Measurements from ENCODE around the gene RAB40C.

Gene RAB40C

GRCh38 chr16:652454-653305, 62.8 kb downstream of the RAB40C start:
- no peak overlapping the region for H3K27ac ChIP-seq (ENCODE audit: low read length)
- no peaks in the 10 kb centered on the region for H3K27me3 ChIP-seq (ENCODE audit: control insufficient read depth, insufficient read depth, low read length)
- peaks cover 5% of the 10 kb centered on the region for H3K4me1 ChIP-seq (ENCODE audit: control insufficient read depth, low read depth, low read length)
- no peaks in the 10 kb centered on the region for H3K36me3 ChIP-seq (ENCODE audit: control insufficient read depth, low read depth, low read length)
- H3K9ac ChIP-seq (ENCODE audit: low read length): no peak overlapping the region
- no peaks in the 10 kb centered on the region for H3K9me3 ChIP-seq (ENCODE audit: control insufficient read depth, low read depth, low read length)
- H3K4me3 ChIP-seq (ENCODE audit: low read length): no peak overlapping the region

GRCh38 chr16:654034-654433, 64.2 kb downstream of the RAB40C start:
- no peak overlapping the region for H3K9ac ChIP-seq (ENCODE audit: low read length)
- no peaks in the 10 kb centered on the region for H3K9me3 ChIP-seq (ENCODE audit: control insufficient read depth, low read depth, low read length)
- no peaks in the 10 kb centered on the region for H3K27me3 ChIP-seq (ENCODE audit: control insufficient read depth, insufficient read depth, low read length)
- no peaks in the 10 kb centered on the region for H3K4me1 ChIP-seq (ENCODE audit: control insufficient read depth, low read depth, low read length)
- no peak overlapping the region for H3K27ac ChIP-seq (ENCODE audit: low read length)
- H3K36me3 ChIP-seq (ENCODE audit: control insufficient read depth, low read depth, low read length): no peaks in the 10 kb centered on the region
- no peak overlapping the region for H3K4me3 ChIP-seq (ENCODE audit: low read length)

GRCh38 chr16:657487-657886, 67.6 kb downstream of the RAB40C start:
- Histone ChIP-seq H3K9ac (ENCODE audit: low read length) (no peak overlapping the region), H3K36me3 (ENCODE audit: control insufficient read depth, low read depth, low read length) (no peaks in the 10 kb centered on the region)

GRCh38 chr16:658679-659571, 69.1 kb downstream of the RAB40C start:
- H3K27me3 ChIP-seq (ENCODE audit: control insufficient read depth, insufficient read depth, low read length): no peaks in the 10 kb centered on the region
- no peaks in the 10 kb centered on the region for H3K36me3 ChIP-seq (ENCODE audit: control insufficient read depth, low read depth, low read length)
- H3K9ac ChIP-seq (ENCODE audit: low read length): no peak overlapping the region
- H3K4me1 ChIP-seq (ENCODE audit: control insufficient read depth, low read depth, low read length): no peaks in the 10 kb centered on the region
- no peak overlapping the region for H3K4me3 ChIP-seq (ENCODE audit: low read length)
- no peak overlapping the region for H3K27ac ChIP-seq (ENCODE audit: low read length)
- no peaks in the 10 kb centered on the region for H3K9me3 ChIP-seq (ENCODE audit: control insufficient read depth, low read depth, low read length)

More at GRCh38 chr16:657487-657886, 67.6 kb downstream of the RAB40C start:
- no peak overlapping the region for H3K4me3 ChIP-seq (ENCODE audit: low read length)
- H3K9me3 ChIP-seq (ENCODE audit: control insufficient read depth, low read depth, low read length): no peaks in the 10 kb centered on the region
- H3K27ac ChIP-seq (ENCODE audit: low read length): no peak overlapping the region
- H3K4me1 ChIP-seq (ENCODE audit: control insufficient read depth, low read depth, low read length): no peaks in the 10 kb centered on the region
- H3K27me3 ChIP-seq (ENCODE audit: control insufficient read depth, insufficient read depth, low read length): no peaks in the 10 kb centered on the region

- Histone ChIP-seq H3K4me1 (ENCODE audit: control insufficient read depth, low read depth, low read length) (no peaks in the 10 kb centered on the region), H3K4me3 (ENCODE audit: low read length) (no peak overlapping the region), H3K27ac (ENCODE audit: low read length) (no peak overlapping the region), H3K9ac (ENCODE audit: low read length) (no peak overlapping the region), H3K27me3 (ENCODE audit: control insufficient read depth, insufficient read depth, low read length) (no peaks in the 10 kb centered on the region), H3K36me3 (ENCODE audit: control insufficient read depth, low read depth, low read length) (no peaks in the 10 kb centered on the region), H3K9me3 (ENCODE audit: control insufficient read depth, low read depth, low read length) (no peaks in the 10 kb centered on the region)
Measured at GRCh38 chr16:659618-660017, 69.8 kb downstream of the RAB40C start.

- no peaks in the 10 kb centered on the region for H3K36me3 ChIP-seq (ENCODE audit: control insufficient read depth, low read depth, low read length)
- H3K9ac ChIP-seq (ENCODE audit: low read length): no peak overlapping the region
Measured at GRCh38 chr16:660132-660458, 70.2 kb downstream of the RAB40C start.

GRCh38 chr16:660459-661183, 70.8 kb downstream of the RAB40C start:
- Histone ChIP-seq H3K27ac (ENCODE audit: low read length) (no peak overlapping the region), H3K9me3 (ENCODE audit: control insufficient read depth, low read depth, low read length) (no peaks in the 10 kb centered on the region), H3K27me3 (ENCODE audit: control insufficient read depth, insufficient read depth, low read length) (no peaks in the 10 kb centered on the region), H3K9ac (ENCODE audit: low read length) (no peak overlapping the region), H3K4me3 (ENCODE audit: low read length) (no peak overlapping the region), H3K36me3 (ENCODE audit: control insufficient read depth, low read depth, low read length) (no peaks in the 10 kb centered on the region), H3K4me1 (ENCODE audit: control insufficient read depth, low read depth, low read length) (no peaks in the 10 kb centered on the region)

More at GRCh38 chr16:660132-660458, 70.2 kb downstream of the RAB40C start:
- Histone ChIP-seq H3K4me3 (ENCODE audit: low read length) (no peak overlapping the region), H3K27ac (ENCODE audit: low read length) (no peak overlapping the region), H3K27me3 (ENCODE audit: control insufficient read depth, insufficient read depth, low read length) (no peaks in the 10 kb centered on the region), H3K9me3 (ENCODE audit: control insufficient read depth, low read depth, low read length) (no peaks in the 10 kb centered on the region), H3K4me1 (ENCODE audit: control insufficient read depth, low read depth, low read length) (no peaks in the 10 kb centered on the region)

- Histone ChIP-seq H3K9me3 (ENCODE audit: control insufficient read depth, low read depth, low read length) (no peaks in the 10 kb centered on the region), H3K36me3 (ENCODE audit: control insufficient read depth, low read depth, low read length) (no peaks in the 10 kb centered on the region), H3K4me3 (ENCODE audit: low read length) (no peak overlapping the region), H3K27ac (ENCODE audit: low read length) (no peak overlapping the region), H3K4me1 (ENCODE audit: control insufficient read depth, low read depth, low read length) (no peaks in the 10 kb centered on the region), H3K9ac (ENCODE audit: low read length) (no peak overlapping the region), H3K27me3 (ENCODE audit: control insufficient read depth, insufficient read depth, low read length) (no peaks in the 10 kb centered on the region)
Measured at GRCh38 chr16:661184-661821, 71.4 kb downstream of the RAB40C start.

- Histone ChIP-seq H3K27me3 (ENCODE audit: control insufficient read depth, insufficient read depth, low read length) (no peaks in the 10 kb centered on the region), H3K9ac (ENCODE audit: low read length) (no peak overlapping the region), H3K27ac (ENCODE audit: low read length) (no peak overlapping the region), H3K9me3 (ENCODE audit: control insufficient read depth, low read depth, low read length) (no peaks in the 10 kb centered on the region), H3K36me3 (ENCODE audit: control insufficient read depth, low read depth, low read length) (no peaks in the 10 kb centered on the region), H3K4me3 (ENCODE audit: low read length) (no peak overlapping the region), H3K4me1 (ENCODE audit: control insufficient read depth, low read depth, low read length) (no peaks in the 10 kb centered on the region)
Measured at GRCh38 chr16:662095-662494, 72.2 kb downstream of the RAB40C start.

GRCh38 chr16:662597-662996, 72.7 kb downstream of the RAB40C start:
- H3K36me3 ChIP-seq (ENCODE audit: control insufficient read depth, low read depth, low read length): no peaks in the 10 kb centered on the region
- no peak overlapping the region for H3K27ac ChIP-seq (ENCODE audit: low read length)
- H3K4me3 ChIP-seq (ENCODE audit: low read length): no peak overlapping the region
- no peaks in the 10 kb centered on the region for H3K4me1 ChIP-seq (ENCODE audit: control insufficient read depth, low read depth, low read length)
- H3K27me3 ChIP-seq (ENCODE audit: control insufficient read depth, insufficient read depth, low read length): no peaks in the 10 kb centered on the region
- H3K9me3 ChIP-seq (ENCODE audit: control insufficient read depth, low read depth, low read length): no peaks in the 10 kb centered on the region
- H3K9ac ChIP-seq (ENCODE audit: low read length): no peak overlapping the region

GRCh38 chr16:666572-666971, 76.7 kb downstream of the RAB40C start:
- Histone ChIP-seq H3K4me1 (ENCODE audit: control insufficient read depth, low read depth, low read length) (no peaks in the 10 kb centered on the region), H3K9ac (ENCODE audit: low read length) (no peak overlapping the region)

More at GRCh38 chr16:666572-666971, 76.7 kb downstream of the RAB40C start:
- Histone ChIP-seq H3K4me3 (ENCODE audit: low read length) (no peak overlapping the region), H3K36me3 (ENCODE audit: control insufficient read depth, low read depth, low read length) (peaks cover 22% of the 10 kb centered on the region), H3K9me3 (ENCODE audit: control insufficient read depth, low read depth, low read length) (no peaks in the 10 kb centered on the region), H3K27ac (ENCODE audit: low read length) (no peak overlapping the region), H3K27me3 (ENCODE audit: control insufficient read depth, insufficient read depth, low read length) (no peaks in the 10 kb centered on the region)
